Activated CD8-positive, alpha-beta memory T cell treated with anti-CD3 and anti-CD28 coated beads, Interleukin-2, amount 10 ng/mL, durations not matched to agents 7 days and 5 days (primary cell): ENCODE data around the gene FOXC1. TPM values are rescaled to one million over a fixed set of nuclear protein-coding genes. Genes with fewer than 3 reads are reported as not detected.

ENCODE experiments used
- ATAC-seq: fragments of 150-1000 bp; cut with Tn5 transposase; one replicate; pipeline ENCODE4 v1.10.0; 2021; ENCODE audit warnings: moderate library complexity
- CTCF ChIA-PET: fragments of 350-600 bp; sonication (Branson Sonifier 250); formaldehyde crosslinking; loops from one replicate; lab custom pipeline; 2021; ENCODE audit warnings: antibody characterized with exemption; lab: Charles Lee
- DNase-seq: peaks from one replicate; pipeline ENCODE4 v3.0.0-alpha.2; 2020
- H3K27ac Mint-ChIP-seq: one replicate; pipeline ENCODE4 v1.8.0; 2021; ENCODE audit warnings: mild to moderate bottlenecking, mixed read lengths
- H3K27me3 Mint-ChIP-seq: one replicate; pipeline ENCODE4 v1.8.0; 2021; ENCODE audit warnings: mixed read lengths
- H3K36me3 Mint-ChIP-seq: one replicate; pipeline ENCODE4 v1.8.0; 2021; ENCODE audit warnings: mild to moderate bottlenecking, mixed read lengths
- H3K4me1 Mint-ChIP-seq: one replicate; pipeline ENCODE4 v1.8.0; 2021; ENCODE audit warnings: mixed read lengths
- H3K4me3 Mint-ChIP-seq: one replicate; pipeline ENCODE4 v1.8.0; 2021; ENCODE audit warnings: mild to moderate bottlenecking, moderate library complexity, mixed read lengths
- H3K9me3 Mint-ChIP-seq: one replicate; pipeline ENCODE4 v1.8.0; 2022; ENCODE audit warnings: low read depth, mixed read lengths
- total RNA-seq, 2 experiments: library from RNA; stranded (reverse); gene quantifications; one replicate each; pipeline ENCODE4 v1.2.3, GENCODE V29; 2021

Gene FOXC1
- total RNA-seq, 2 experiments from 2014 or later, result 0.26 TPM; not detected in 1

- Mint-ChIP-seq H3K9me3 (no peaks in the 10 kb centered on the region), H3K36me3 (no peaks in the 10 kb centered on the region), H3K4me3 (no peak overlapping the region), H3K4me1 (no peaks in the 10 kb centered on the region), H3K27me3 (peaks cover 37% of the 10 kb centered on the region), H3K27ac (no peak overlapping the region)
- DNase-seq (peak; percentile 0), ATAC-seq (no peak)
- CTCF ChIA-PET, result no interaction called here
Measured at GRCh38 chr6:1587977-1588376, 21.7 kb upstream of the FOXC1 start.

- DNase-seq (peak; percentile 15), ATAC-seq (no peak)
- peaks cover 35% of the 10 kb centered on the region for H3K27me3 Mint-ChIP-seq
- CTCF ChIA-PET, result no interaction called here
- H3K9me3 Mint-ChIP-seq, result no peaks in the 10 kb centered on the region
- H3K36me3 Mint-ChIP-seq, result no peaks in the 10 kb centered on the region
- H3K4me1 Mint-ChIP-seq, result no peaks in the 10 kb centered on the region
- H3K27ac Mint-ChIP-seq, result no peak overlapping the region
- H3K4me3 Mint-ChIP-seq, result no peak overlapping the region
Measured at GRCh38 chr6:1589208-1589607, 20.5 kb upstream of the FOXC1 start.

GRCh38 chr6:1590580-1590979 is 19.1 kb upstream of the FOXC1 start:
- Mint-ChIP-seq H3K9me3 (no peaks in the 10 kb centered on the region), H3K4me3 (no peak overlapping the region), H3K27me3 (peaks cover 38% of the 10 kb centered on the region), H3K27ac (no peak overlapping the region), H3K4me1 (no peaks in the 10 kb centered on the region), H3K36me3 (no peaks in the 10 kb centered on the region)
- ATAC-seq (no peak), DNase-seq (no peak)
- CTCF ChIA-PET, result interaction anchor here (1.0 kb wide), 2 partner anchors 9 to 67 kb away, joined by 3 read pairs; no protein-coding TSS in a partner anchor

- H3K4me3 Mint-ChIP-seq, result no peak overlapping the region
- H3K9me3 Mint-ChIP-seq, result no peaks in the 10 kb centered on the region
- CTCF ChIA-PET, result interaction anchor here (1.0 kb wide), 1 partner anchor 67 kb away, joined by 3 read pairs; no protein-coding TSS in a partner anchor
- ATAC-seq (no peak), DNase-seq (no peak)
- H3K4me1 Mint-ChIP-seq, result peaks cover 2% of the 10 kb centered on the region
- H3K27ac Mint-ChIP-seq, result no peak overlapping the region
- peaks cover 40% of the 10 kb centered on the region for H3K27me3 Mint-ChIP-seq
- no peaks in the 10 kb centered on the region for H3K36me3 Mint-ChIP-seq
Measured at GRCh38 chr6:1591243-1591642, 18.5 kb upstream of the FOXC1 start.

GRCh38 chr6:1591926-1592325 is 17.8 kb upstream of the FOXC1 start:
- Mint-ChIP-seq H3K9me3 (no peaks in the 10 kb centered on the region), H3K36me3 (no peaks in the 10 kb centered on the region), H3K4me1 (peaks cover 3% of the 10 kb centered on the region), H3K27ac (no peak overlapping the region), H3K4me3 (no peak overlapping the region), H3K27me3 (peaks cover 47% of the 10 kb centered on the region)
- CTCF ChIA-PET, result interaction anchor here (0.7 to 1.1 kb wide), 3 partner anchors 25 to 520 kb away, joined by 3 to 4 read pairs (median 4); no protein-coding TSS in a partner anchor
- DNase-seq (no peak), ATAC-seq (no peak)

- no peaks in the 10 kb centered on the region for H3K9me3 Mint-ChIP-seq
- no peak overlapping the region for H3K27ac Mint-ChIP-seq
- no peak for ATAC-seq
- peaks cover 3% of the 10 kb centered on the region for H3K4me1 Mint-ChIP-seq
- peaks cover 50% of the 10 kb centered on the region for H3K27me3 Mint-ChIP-seq
- no peaks in the 10 kb centered on the region for H3K36me3 Mint-ChIP-seq
- no peak overlapping the region for H3K4me3 Mint-ChIP-seq
- CTCF ChIA-PET, result interaction anchor here (0.6 to 1.1 kb wide), 3 partner anchors 25 to 69 kb away, joined by 3 to 4 read pairs (median 4); no protein-coding TSS in a partner anchor
- no peak for DNase-seq
Measured at GRCh38 chr6:1592852-1593251, 16.9 kb upstream of the FOXC1 start.

GRCh38 chr6:1593286-1593957 is 16.3 kb upstream of the FOXC1 start:
- ATAC-seq (no peak), DNase-seq (no peak)
- no peaks in the 10 kb centered on the region for H3K36me3 Mint-ChIP-seq
- peaks cover 3% of the 10 kb centered on the region for H3K4me1 Mint-ChIP-seq
- H3K9me3 Mint-ChIP-seq, result no peaks in the 10 kb centered on the region
- CTCF ChIA-PET, result interaction anchor here (0.6 to 1.1 kb wide), 3 partner anchors 68 to 1041 kb away, joined by 3 to 4 read pairs (median 3); no protein-coding TSS in a partner anchor
- H3K27me3 Mint-ChIP-seq, result peaks cover 53% of the 10 kb centered on the region
- no peak overlapping the region for H3K4me3 Mint-ChIP-seq
- no peak overlapping the region for H3K27ac Mint-ChIP-seq

GRCh38 chr6:1593958-1594314 is 15.8 kb upstream of the FOXC1 start:
- ATAC-seq, result no peak
- H3K27ac Mint-ChIP-seq, result no peak overlapping the region
- DNase-seq, result no peak
- no peaks in the 10 kb centered on the region for H3K9me3 Mint-ChIP-seq
- CTCF ChIA-PET, result interaction anchor here (0.9 kb wide), 1 partner anchor 1041 kb away, joined by 3 read pairs; no protein-coding TSS in a partner anchor
- peaks cover 3% of the 10 kb centered on the region for H3K4me1 Mint-ChIP-seq
- H3K36me3 Mint-ChIP-seq, result no peaks in the 10 kb centered on the region
- H3K4me3 Mint-ChIP-seq, result no peak overlapping the region
- H3K27me3 Mint-ChIP-seq, result peaks cover 53% of the 10 kb centered on the region

- no peak overlapping the region for H3K4me3 Mint-ChIP-seq
- H3K36me3 Mint-ChIP-seq, result no peaks in the 10 kb centered on the region
- H3K27me3 Mint-ChIP-seq, result peaks cover 53% of the 10 kb centered on the region
- CTCF ChIA-PET, result interaction anchor here (1.1 to 3.5 kb wide), 7 partner anchors 10 to 1039 kb away, joined by 3 to 36 read pairs (median 6); no protein-coding TSS in a partner anchor
- DNase-seq (no peak), ATAC-seq (no peak)
- peaks cover 3% of the 10 kb centered on the region for H3K4me1 Mint-ChIP-seq
- H3K9me3 Mint-ChIP-seq, result no peaks in the 10 kb centered on the region
- no peak overlapping the region for H3K27ac Mint-ChIP-seq
Measured at GRCh38 chr6:1594445-1595200, 15.1 kb upstream of the FOXC1 start.

GRCh38 chr6:1595271-1596087 is 14.2 kb upstream of the FOXC1 start:
- H3K27me3 Mint-ChIP-seq, result peaks cover 58% of the 10 kb centered on the region
- CTCF ChIA-PET, result interaction anchor here (0.7 to 3.5 kb wide), 23 partner anchors 11 to 1155 kb away, joined by 3 to 36 read pairs (median 5); partner anchors contain the start of gene MYLK4

GRCh38 chr6:1596088-1596852 is 13.4 kb upstream of the FOXC1 start:
- H3K9me3 Mint-ChIP-seq, result no peaks in the 10 kb centered on the region

More at GRCh38 chr6:1595271-1596087, 14.2 kb upstream of the FOXC1 start:
- Mint-ChIP-seq H3K9me3 (no peaks in the 10 kb centered on the region), H3K27ac (no peak overlapping the region), H3K4me1 (peaks cover 3% of the 10 kb centered on the region), H3K4me3 (no peak overlapping the region), H3K36me3 (no peaks in the 10 kb centered on the region)
- DNase-seq (no peak), ATAC-seq (no peak)

GRCh38 chr6:1597121-1597744 is 12.5 kb upstream of the FOXC1 start:
- Mint-ChIP-seq H3K4me3 (no peak overlapping the region), H3K9me3 (no peaks in the 10 kb centered on the region), H3K36me3 (no peaks in the 10 kb centered on the region), H3K27me3 (peaks cover 64% of the 10 kb centered on the region), H3K4me1 (peaks cover 3% of the 10 kb centered on the region), H3K27ac (no peak overlapping the region)
- ATAC-seq, result no peak
- CTCF ChIA-PET, result interaction anchor here (0.7 to 3.5 kb wide), 22 partner anchors 10 to 1153 kb away, joined by 3 to 36 read pairs (median 4); partner anchors contain the start of gene MYLK4
- no peak for DNase-seq

More at GRCh38 chr6:1596088-1596852, 13.4 kb upstream of the FOXC1 start:
- H3K4me3 Mint-ChIP-seq, result no peak overlapping the region
- ATAC-seq (peak; percentile 75), DNase-seq (peak; percentile 67)
- H3K4me1 Mint-ChIP-seq, result peaks cover 3% of the 10 kb centered on the region
- H3K27me3 Mint-ChIP-seq, result peaks cover 64% of the 10 kb centered on the region
- no peak overlapping the region for H3K27ac Mint-ChIP-seq
- CTCF ChIA-PET, result interaction anchor here (0.7 to 3.5 kb wide), 31 partner anchors 11 to 1154 kb away, joined by 3 to 36 read pairs (median 4); partner anchors contain the start of gene MYLK4
- H3K36me3 Mint-ChIP-seq, result no peaks in the 10 kb centered on the region
